ENCODE measurements around the gene GMPPB. TPM values are rescaled to one million over a fixed set of nuclear protein-coding genes. Genes with fewer than 3 reads are reported as not detected.
"Not testable (repeated sequence)": the region's sequence is repeated elsewhere in the genome, so short reads cannot be mapped to it uniquely, and the experiment has no call there.

GMPPB gene
- total RNA-seq, 1 donor from 2014 or later, result 16.4 TPM

GRCh38 chr3:49700453-49701128, 23.2 kb downstream of the GMPPB start:
- DNase-seq (no peak), ATAC-seq (no peak)
- intact Hi-C loops (cut with micrococcal nuclease), result no loop called here

DNA sequence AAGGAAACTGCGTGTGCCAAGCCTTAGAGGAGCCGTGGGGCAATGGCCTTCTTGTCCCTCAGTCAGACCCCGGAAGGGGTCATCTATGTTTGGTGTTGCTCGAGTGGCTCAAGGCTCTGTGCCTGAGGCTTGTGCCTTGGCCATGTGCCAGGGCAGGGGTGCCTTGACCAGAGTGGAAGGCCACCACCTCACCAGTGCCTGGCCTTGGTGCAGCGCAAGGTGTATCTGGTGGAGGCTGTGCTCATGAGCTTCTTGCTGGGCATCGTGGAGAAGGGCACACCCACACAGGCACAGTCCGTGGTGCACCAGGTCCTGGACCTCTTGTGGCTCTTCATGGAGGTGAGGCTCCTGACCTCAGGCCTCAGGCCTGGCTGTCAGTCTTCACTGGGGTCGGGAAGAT, 23.7 kb downstream of the GMPPB start:
- intact Hi-C loops (cut with micrococcal nuclease), result no loop called here
- DNase-seq (no peak), ATAC-seq (no peak)

- intact Hi-C loops (cut with micrococcal nuclease), result no loop called here
- ATAC-seq (peak; percentile 11), DNase-seq (no peak)
These were observed 24.3 kb downstream of the GMPPB start for GRCh38 chr3:49699281-49699979.

- DNase-seq; intact Hi-C loops (cut with micrococcal nuclease): not testable (repeated sequence)
- ATAC-seq, result peak; percentile 82
These were observed 28.3 kb downstream of the GMPPB start for GRCh38 chr3:49695350-49696015.

DNA sequence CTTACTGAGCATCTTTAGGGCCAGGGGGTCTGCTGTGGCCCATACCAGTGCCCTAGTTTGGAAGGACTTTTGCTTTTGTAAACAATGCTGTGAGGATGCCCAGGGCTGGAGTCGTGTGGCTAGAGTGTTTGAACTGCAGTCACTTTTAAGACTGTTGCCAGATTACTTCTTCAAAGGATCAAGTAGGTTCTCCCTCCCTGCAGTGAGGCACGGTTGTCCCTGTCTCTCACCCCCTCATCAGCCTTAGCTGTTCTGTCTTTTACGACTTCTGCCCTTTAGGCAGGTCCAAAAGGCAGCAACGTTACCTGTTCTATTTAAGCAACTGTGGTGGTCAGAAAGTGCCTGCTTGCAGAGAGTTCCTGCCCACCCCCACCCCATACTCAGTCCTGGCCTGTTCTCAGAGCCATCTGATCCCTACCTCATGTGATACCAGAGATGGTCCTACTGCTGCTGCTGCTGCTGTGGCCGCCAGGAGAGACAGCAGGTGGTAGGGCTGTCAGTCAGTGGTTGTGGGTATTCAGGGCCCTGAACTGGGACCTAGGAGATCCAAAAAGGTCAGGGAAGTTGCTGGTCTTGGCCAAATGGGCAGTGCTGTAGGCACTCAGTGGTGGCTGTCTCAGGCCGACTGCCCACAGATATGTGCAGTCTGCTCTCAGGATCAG, 29.2 kb downstream of the GMPPB start:
- ATAC-seq; intact Hi-C loops (cut with micrococcal nuclease): not testable (repeated sequence)

GRCh38 chr3:49691481-49691880, 32.3 kb downstream of the GMPPB start:
- DNase-seq; intact Hi-C loops (cut with micrococcal nuclease); ATAC-seq: not testable (repeated sequence)

More for the DNA sequence above, 29.2 kb downstream of the GMPPB start:
- not testable (repeated sequence) for DNase-seq

DNA sequence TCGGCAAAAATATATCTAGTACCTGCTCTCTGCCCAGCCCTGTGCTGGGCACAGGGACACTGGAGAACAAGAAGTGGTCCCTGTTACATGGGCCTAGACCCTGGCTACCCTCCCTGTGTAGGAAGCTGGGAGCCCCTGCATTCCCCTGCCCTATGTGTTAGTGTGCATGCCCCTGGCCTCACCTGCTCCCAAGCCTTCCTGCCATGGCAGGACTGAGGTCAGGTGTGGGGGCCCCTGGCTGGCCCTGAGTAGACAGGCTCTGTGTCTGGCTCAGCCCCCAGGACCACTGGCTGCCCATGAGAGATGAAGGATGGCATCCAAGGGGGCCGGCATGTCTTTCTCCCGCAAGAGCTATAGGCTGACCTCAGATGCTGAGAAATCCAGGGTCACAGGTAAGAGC, 32.9 kb downstream of the GMPPB start:
- intact Hi-C loops (cut with micrococcal nuclease); DNase-seq; ATAC-seq: not testable (repeated sequence)

DNA sequence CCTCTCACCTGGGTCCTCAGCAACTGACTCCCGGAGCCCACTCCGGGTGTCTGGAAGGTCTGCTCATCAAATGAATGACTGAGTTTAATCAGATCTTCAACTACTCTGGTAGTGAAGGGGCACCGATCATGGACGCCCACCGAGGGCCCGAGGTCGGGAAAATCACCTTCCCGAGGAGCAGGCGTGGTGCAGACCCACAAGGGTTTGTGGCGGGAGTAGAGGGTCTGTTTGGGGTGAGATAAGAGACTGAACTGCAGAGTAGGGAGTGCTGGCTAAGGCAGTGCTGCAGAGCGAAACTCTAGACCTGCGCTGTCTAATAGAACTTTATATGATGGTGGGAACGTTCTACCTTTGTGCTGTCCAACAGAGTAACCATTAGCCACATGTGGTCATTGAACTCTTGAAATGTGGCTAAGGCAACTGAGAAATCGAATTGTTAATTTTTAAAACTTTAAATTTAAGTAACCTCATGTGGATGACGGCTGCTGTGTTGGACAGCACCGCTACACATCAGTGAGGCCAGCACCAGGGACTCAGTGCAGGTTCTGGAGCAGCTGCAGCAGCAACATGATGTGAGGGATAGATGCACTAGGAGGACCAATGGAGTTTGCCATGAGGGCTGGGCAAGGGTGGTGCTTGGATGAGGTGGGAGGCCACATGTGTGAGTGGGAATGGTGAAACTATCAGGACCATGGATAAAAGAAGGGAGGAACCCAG, 33.7 kb downstream of the GMPPB start:
- ATAC-seq; intact Hi-C loops (cut with micrococcal nuclease); DNase-seq: not testable (repeated sequence)

DNA sequence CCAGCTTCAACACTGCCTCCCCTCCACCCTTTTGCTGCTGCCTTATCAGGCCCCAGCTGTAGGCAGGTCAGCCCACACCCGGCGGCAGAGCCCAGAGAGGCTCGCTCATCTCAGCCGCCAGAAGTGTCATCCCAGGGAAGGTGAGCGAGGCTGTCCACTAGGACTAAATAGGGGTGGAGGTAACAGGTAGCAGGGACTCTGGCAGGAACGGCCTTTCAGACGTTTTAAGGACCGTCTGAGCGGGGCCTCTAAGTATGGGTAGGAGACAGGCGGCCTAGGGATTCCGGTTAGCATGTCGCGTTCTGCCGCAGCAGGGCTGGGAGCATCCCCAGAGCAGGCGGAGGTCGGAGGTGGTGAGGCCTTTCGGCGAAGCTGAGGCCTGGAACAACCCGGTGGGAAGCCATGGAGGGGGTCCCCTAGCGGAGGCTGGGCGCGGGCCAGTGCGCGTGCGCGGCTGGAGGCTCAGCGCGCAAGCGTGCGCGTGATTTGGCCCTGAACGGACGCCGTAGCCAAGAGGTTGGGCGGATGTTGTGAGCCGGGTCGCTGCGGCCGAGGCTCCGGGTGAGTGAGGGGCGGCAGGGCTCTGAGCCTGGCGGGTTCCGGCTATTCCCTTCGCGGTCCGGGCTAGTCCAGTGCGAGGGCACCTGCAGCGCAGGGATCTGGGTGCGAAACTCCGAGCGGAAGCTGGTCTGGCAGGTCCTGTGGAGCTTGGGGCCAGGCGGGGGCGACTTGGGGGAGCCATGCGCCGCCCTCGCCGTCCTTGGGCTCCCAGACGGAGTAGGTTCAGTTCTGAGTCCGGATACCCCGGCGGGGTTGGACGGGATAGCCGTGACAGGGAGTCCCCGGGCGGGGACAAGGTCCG, 34.5 kb downstream of the GMPPB start, which contains the start of the genes MST1 and RNF123:
MST1 (minus strand) TSS at position 429 of the 862 bp plus-strand sequence. CDS start 783 bp downstream, outside the sequence.
RNF123 (plus strand) TSS at position 512 of the 862 bp plus-strand sequence. CDS start 1,609 bp downstream, outside the sequence.
- intact Hi-C loops (cut with micrococcal nuclease), result no loop called here
- ATAC-seq, result peak; percentile 84

GRCh38 chr3:49688338-49689045, 35.3 kb downstream of the GMPPB start:
- intact Hi-C loops (cut with micrococcal nuclease); DNase-seq: not testable (repeated sequence)

More for the DNA sequence above, 34.5 kb downstream of the GMPPB start, which contains the start of the genes MST1 and RNF123:
- DNase-seq, result peak; percentile 96

GRCh38 chr3:49687424-49687795, 36.3 kb downstream of the GMPPB start:
- ATAC-seq; intact Hi-C loops (cut with micrococcal nuclease); DNase-seq: not testable (repeated sequence)

More at GRCh38 chr3:49688338-49689045, 35.3 kb downstream of the GMPPB start:
- not testable (repeated sequence) for ATAC-seq

DNA sequence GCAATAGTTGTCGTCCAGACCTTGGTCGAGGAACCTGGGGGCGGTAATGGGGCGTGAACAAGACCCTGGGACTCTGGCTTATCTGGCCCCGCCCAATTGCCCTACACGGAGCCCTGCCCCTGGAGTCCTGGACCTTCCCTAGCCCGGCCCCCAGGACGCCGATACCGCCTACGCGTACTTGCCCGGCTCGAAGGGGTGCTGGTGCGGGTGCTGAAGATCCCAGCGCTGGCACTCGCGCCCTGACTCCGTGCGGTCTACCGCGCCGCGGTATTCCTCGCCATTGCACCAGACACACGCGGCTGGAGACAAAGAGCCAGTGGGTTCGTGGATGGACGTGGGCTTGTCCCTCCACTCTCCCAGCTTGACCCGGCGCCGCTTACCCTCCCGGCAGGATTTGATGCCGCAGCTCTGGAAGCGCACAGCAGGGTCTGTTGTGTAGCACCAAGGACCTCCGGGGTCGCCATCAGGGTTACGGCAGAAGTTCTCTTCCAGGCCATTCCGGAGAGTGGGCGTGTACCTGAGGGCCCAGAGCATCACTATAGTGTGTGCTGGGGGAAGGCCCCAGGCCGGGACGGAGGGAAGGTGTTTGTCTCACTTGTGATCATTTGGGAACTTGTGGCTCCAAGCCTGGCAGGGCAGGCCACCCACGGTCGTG, 36.9 kb downstream of the GMPPB start:
- ATAC-seq (peak; percentile 53), DNase-seq (peak; percentile 67)
- intact Hi-C loops (cut with micrococcal nuclease), result not testable (repeated sequence)

DNA sequence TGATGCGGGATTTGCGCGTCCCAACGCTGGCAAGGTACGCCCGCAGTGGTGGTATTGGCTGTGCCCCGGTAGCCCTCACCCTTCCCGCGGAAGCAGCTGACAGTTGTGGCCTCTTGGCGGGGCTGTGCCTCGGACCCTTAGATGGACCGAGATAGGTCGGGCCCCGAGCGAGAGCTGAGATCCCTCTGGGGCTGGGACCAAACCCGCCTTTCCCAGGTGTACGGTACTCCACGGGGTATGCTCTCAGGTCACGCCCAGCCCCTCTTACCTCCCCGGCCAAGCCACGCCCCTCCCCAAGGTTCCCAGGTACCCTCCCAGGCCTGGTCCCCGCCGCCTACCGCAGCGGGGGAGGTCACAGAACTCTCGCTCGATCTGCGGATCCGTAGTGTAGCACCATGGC, 37.4 kb downstream of the GMPPB start:
- intact Hi-C loops (cut with micrococcal nuclease); DNase-seq: not testable (repeated sequence)
- peak; percentile 3 for ATAC-seq

DNA sequence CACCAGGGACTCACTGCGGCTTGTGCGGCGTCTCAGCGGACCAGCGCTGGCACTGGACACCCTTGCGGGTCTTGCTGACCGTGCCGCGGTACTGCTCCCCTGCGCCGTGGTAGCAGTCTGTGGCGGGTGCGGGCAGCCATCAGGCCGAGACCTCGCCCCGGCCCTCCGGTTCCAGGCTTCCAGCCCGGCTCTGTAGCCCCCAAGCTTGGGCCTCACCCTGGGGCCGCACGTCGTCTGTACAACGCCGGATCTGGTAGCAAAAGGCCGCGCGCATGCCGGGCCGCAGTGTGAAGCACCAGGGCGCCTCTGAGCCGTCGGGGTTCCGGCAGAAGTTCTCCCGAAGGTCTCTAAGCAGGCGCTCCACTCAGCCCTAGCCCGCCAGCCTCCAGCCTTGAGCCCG, 37.9 kb downstream of the GMPPB start:
- ATAC-seq; DNase-seq; intact Hi-C loops (cut with micrococcal nuclease): not testable (repeated sequence)

DNA sequence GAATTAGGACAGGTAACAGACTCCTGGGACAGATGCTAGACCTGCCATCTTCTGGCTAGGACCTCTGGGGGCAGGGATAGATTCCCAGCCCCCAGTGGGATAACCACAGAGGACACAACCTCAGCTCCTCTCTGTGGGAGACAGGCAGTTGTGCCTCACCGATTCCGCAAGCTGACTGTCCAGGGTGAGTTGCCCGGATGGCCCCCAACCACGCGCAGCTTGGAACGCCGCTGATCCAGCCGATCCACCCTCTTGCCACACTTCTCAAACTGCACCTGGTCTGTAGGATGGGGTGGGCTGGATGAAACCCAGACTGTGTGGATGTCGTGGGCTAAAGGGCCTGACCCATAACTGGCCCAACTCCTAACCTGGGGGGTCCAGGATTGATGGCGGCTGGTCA, 38.6 kb downstream of the GMPPB start:
- ATAC-seq; DNase-seq; intact Hi-C loops (cut with micrococcal nuclease): not testable (repeated sequence)

DNA sequence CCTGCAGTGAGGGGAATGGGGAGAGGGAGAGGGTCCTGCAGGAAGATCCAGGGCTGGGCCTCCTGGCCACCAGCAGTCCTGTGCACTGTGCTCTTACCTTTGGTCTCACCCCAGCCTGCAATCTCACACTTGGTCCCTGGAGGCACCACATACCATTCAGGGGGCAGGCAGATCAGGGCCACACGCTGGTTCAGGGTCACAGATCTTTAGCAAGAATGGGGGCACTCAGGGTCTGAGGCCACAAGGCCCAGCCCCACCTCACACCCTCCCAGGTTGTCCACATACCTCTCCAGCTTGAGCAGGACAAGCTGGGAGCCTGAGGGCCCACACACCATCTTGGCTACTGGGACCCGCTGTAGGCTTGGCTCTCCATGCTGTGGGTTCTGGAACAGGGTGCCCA, 39.3 kb downstream of the GMPPB start:
- DNase-seq; intact Hi-C loops (cut with micrococcal nuclease); ATAC-seq: not testable (repeated sequence)
